Loucy (cell line): Measurements from ENCODE around the gene MYOM1.

Source experiments
- H2AFZ ChIP-seq: fragments of 200-600 bp; sonication (generic); 2 replicates; pipeline ENCODE4 v1.6.0; 2016; ENCODE audit warnings: antibody characterized with exemption, mild to moderate bottlenecking, low read length, moderate library complexity
- H3F3A ChIP-seq: fragments of 200-600 bp; 2 replicates; pipeline ENCODE4 v1.6.0; 2016; ENCODE audit warnings: antibody characterized with exemption, low read depth, mild to moderate bottlenecking
- H3K27me3 ChIP-seq: fragments of 200-600 bp; sonication (generic); 2 replicates; pipeline ENCODE4 v1.6.1; 2014; ENCODE audit warnings: low read length, mild to moderate bottlenecking; ENCODE audit not compliant: insufficient read depth, poor library complexity, severe bottlenecking
- H3K36me3 ChIP-seq: fragments of 200-600 bp; sonication (generic); 2 replicates; pipeline ENCODE4 v1.6.1; 2016; ENCODE audit warnings: low read length; ENCODE audit not compliant: insufficient read depth
- H3K4me1 ChIP-seq: fragments of 200-600 bp; sonication (generic); 2 replicates; pipeline ENCODE4 v1.5.1; 2014; ENCODE audit warnings: low read length, mild to moderate bottlenecking; ENCODE audit not compliant: insufficient read depth, poor library complexity, severe bottlenecking
- H3K4me2 ChIP-seq: fragments of 200-600 bp; sonication (generic); 2 replicates; pipeline ENCODE4 v1.6.0; 2014; ENCODE audit warnings: antibody characterized with exemption, low read length, low read depth, mild to moderate bottlenecking; ENCODE audit not compliant: poor library complexity, severe bottlenecking
- H3K4me3 ChIP-seq: fragments of 200-600 bp; sonication (generic); 2 replicates; pipeline ENCODE4 v1.5.1; 2014; ENCODE audit warnings: low read length, mild to moderate bottlenecking, mixed read lengths; ENCODE audit not compliant: poor library complexity, severe bottlenecking
- H3K79me2 ChIP-seq: fragments of 200-600 bp; sonication (generic); 2 replicates; pipeline ENCODE4 v1.6.1; 2014; ENCODE audit warnings: low read length; ENCODE audit not compliant: insufficient read depth
- H3K9ac ChIP-seq: fragments of 200-600 bp; sonication (generic); 2 replicates; pipeline ENCODE4 v1.6.0; 2014; ENCODE audit warnings: mild to moderate bottlenecking, low read depth, low read length, moderate library complexity; ENCODE audit not compliant: poor library complexity, severe bottlenecking
- H3K9me2 ChIP-seq: fragments of 200-600 bp; sonication (generic); replicated peaks from 2 replicates; pipeline ENCODE4 v1.6.1; 2016; ENCODE audit warnings: low read depth, low read length, mixed read lengths
- H3K9me3 ChIP-seq: fragments of 200-600 bp; sonication (generic); 2 replicates; pipeline ENCODE4 v1.6.1; 2014; ENCODE audit warnings: mild to moderate bottlenecking, antibody characterized with exemption, low read length, low read depth; ENCODE audit not compliant: insufficient read depth
- H4K20me1 ChIP-seq: fragments of 200-600 bp; sonication (generic); 2 replicates; pipeline ENCODE4 v1.6.0; 2014; ENCODE audit warnings: antibody characterized with exemption, low read length, mild to moderate bottlenecking; ENCODE audit not compliant: insufficient read depth, poor library complexity, severe bottlenecking
- EZH2phosphoT487 ChIP-seq: fragments of 200-600 bp; IDR thresholded peaks from 2 replicates; pipeline ENCODE4 v1.6.1; 2018; ENCODE audit warnings: antibody characterized with exemption, mild to moderate bottlenecking, moderate library complexity, borderline replicate concordance
- TF ChIP-seq, protein P1 (sequence below): fragments of 200-600 bp; sonication (generic); conservative IDR thresholded peaks from 2 replicates; pipeline ENCODE4 v1.5.1; 2014; ENCODE audit warnings: mild to moderate bottlenecking, antibody characterized with exemption, low read length

The MYOM1 gene

DNA sequence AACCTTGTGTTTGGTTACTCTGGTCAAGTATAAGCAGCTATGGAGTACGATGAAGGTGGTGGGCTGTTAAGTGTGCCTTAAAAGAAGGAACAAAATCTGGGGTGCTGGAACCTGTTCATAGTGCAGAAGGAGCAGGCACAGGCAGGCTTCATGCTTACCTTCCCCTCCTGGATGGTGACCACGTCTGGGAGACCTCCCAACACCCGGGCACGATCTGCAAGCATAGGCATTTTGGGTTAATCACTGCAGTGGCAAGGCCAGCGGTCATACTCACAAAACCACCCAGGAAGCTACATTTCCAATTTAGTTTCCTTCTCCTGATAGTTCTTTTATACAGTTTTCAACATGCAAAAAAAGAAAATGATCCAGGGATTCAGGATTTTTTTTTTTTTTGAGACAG is 148.1 kb downstream of the MYOM1 start:
- Histone ChIP-seq H3K36me3 (no peaks in the 10 kb centered on the region), H3F3A (no peaks in the 10 kb centered on the region), H3K4me1 (peaks cover 7% of the 10 kb centered on the region), H3K9me2 (no peaks in the 10 kb centered on the region), H4K20me1 (no peaks in the 10 kb centered on the region), H2AFZ (no peak overlapping the region), H3K4me3 (no peak overlapping the region), H3K79me2 (no peaks in the 10 kb centered on the region), H3K27me3 (no peaks in the 10 kb centered on the region), H3K9me3 (no peaks in the 10 kb centered on the region), H3K9ac (no peak overlapping the region), H3K4me2 (no peak overlapping the region)
- TF ChIP-seq, protein P1, sequence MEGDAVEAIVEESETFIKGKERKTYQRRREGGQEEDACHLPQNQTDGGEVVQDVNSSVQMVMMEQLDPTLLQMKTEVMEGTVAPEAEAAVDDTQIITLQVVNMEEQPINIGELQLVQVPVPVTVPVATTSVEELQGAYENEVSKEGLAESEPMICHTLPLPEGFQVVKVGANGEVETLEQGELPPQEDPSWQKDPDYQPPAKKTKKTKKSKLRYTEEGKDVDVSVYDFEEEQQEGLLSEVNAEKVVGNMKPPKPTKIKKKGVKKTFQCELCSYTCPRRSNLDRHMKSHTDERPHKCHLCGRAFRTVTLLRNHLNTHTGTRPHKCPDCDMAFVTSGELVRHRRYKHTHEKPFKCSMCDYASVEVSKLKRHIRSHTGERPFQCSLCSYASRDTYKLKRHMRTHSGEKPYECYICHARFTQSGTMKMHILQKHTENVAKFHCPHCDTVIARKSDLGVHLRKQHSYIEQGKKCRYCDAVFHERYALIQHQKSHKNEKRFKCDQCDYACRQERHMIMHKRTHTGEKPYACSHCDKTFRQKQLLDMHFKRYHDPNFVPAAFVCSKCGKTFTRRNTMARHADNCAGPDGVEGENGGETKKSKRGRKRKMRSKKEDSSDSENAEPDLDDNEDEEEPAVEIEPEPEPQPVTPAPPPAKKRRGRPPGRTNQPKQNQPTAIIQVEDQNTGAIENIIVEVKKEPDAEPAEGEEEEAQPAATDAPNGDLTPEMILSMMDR: no peak
- no peak for TF ChIP-seq EZH2phosphoT487

DNA sequence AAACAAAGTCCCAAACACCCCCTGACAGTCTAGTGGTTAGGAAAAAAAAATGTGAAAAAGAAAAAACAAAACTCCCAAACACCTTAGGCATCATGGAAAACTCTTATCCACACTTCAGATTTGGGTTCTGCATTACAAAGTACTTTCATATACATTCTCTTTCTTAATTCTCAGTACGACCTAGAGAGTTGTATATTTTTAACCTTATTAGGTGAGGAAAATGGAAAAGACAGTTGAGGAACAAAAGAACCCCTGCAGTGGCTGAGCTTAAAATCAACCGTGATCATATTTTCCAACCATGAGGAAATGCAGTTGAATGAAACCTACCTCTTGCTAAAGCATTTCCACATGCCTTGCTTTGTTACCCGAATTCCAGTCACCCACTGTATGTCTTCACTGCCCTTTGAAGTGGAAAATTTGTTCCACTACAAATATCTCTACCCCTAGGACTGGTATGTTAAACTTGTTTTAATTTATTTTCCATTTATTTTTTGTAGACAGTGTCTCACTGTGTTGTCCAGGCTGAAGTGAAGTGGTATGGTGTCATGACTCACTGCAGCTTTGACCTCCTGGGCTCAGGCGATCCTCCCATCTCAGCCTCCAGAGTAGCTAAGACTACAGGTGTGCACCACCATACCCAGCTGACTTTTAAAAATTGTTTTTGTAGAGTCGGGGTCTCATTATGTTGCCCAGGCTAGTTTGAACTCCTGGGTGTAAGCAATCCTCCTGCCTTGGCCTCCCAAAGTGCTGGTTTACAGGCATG is 149.9 kb downstream of the MYOM1 start:
- Histone ChIP-seq H3K9ac (no peak overlapping the region), H3K79me2 (no peaks in the 10 kb centered on the region), H3K4me2 (no peak overlapping the region), H2AFZ (no peak overlapping the region), H3K9me3 (no peaks in the 10 kb centered on the region), H3K36me3 (no peaks in the 10 kb centered on the region), H3K4me1 (peaks cover 7% of the 10 kb centered on the region), H3K9me2 (no peaks in the 10 kb centered on the region), H3K27me3 (no peaks in the 10 kb centered on the region), H3F3A (no peaks in the 10 kb centered on the region), H4K20me1 (no peaks in the 10 kb centered on the region), H3K4me3 (no peak overlapping the region)
- TF ChIP-seq, protein P1: no peak
- no peak for TF ChIP-seq EZH2phosphoT487

GRCh38 chr18:3067722-3068121 is 152.0 kb downstream of the MYOM1 start:
- Histone ChIP-seq H3K36me3 (no peaks in the 10 kb centered on the region), H3K4me1 (peaks cover 14% of the 10 kb centered on the region), H3K9me2 (no peaks in the 10 kb centered on the region), H4K20me1 (no peaks in the 10 kb centered on the region), H2AFZ (no peak overlapping the region), H3K9ac (no peak overlapping the region), H3K9me3 (no peaks in the 10 kb centered on the region), H3K4me3 (no peak overlapping the region), H3K4me2 (no peak overlapping the region), H3K27me3 (no peaks in the 10 kb centered on the region), H3F3A (no peaks in the 10 kb centered on the region), H3K79me2 (no peaks in the 10 kb centered on the region)
- no peak for TF ChIP-seq EZH2phosphoT487
- TF ChIP-seq, protein P1: no peak
